GM12892 (cell line): ENCODE measurements around the gene CORO2A.

Experiments used
- POLR2A ChIP-seq: IDR thresholded peaks from 2 replicates; pipeline ENCODE4 v1.6.1; 2011; ENCODE audit warnings: low read depth, low read length, control low read depth
- POLR2AphosphoS5 ChIP-seq: IDR thresholded peaks from 2 replicates; pipeline ENCODE4 v1.6.1; 2011; ENCODE audit warnings: low read depth, low read length, control low read depth
- TAF1 ChIP-seq: IDR thresholded peaks from 2 replicates; pipeline ENCODE4 v1.6.1; 2011; ENCODE audit warnings: low read depth, mild to moderate bottlenecking, control low read depth, low read length, borderline replicate concordance

DNA sequence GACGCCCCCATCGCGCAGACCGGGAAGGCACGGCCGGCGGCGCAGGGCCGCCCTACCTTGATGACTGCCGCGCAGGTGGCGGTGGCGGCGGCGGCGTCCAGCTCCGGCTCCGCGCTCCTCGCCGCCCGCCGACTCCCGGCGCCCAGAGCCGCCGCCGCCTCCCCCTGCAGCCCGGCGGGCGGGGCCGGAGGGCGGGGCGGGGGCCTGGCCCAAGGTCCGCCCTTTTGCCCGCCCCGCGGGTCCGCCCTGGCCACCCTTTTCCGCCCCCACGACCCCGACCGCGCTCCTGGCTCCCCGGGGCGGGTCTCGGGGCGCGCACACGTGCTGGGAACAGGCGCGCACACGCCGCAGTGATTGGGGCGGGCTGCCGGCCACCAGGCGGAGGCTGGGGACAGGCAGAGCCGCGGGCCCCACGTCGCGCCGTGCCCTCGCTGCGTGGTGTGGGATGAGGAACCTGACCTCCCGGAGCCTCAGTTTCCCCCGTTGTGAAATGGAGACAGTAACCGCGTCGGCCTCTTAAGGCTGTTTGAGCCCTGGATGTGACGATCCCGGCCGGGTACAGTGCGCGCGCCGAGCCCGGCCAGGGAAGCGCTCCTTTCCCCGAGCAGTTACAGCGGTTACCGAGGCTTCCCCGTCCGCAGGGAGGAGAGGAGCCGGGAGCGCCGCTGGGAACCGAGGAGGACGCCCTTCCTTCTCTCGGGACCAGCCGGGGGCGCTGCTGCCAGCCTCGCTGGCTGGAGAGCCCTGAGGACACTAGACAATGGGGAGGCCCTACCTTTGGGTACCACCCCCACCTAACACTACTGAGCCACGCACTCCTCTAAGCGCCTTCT, at the start of gene CORO2A:
- TF ChIP-seq POLR2AphosphoS5 = no peak
- no peak for TF ChIP-seq POLR2A
- no peak for TF ChIP-seq TAF1
